Measurements from ENCODE around the gene TCF20. TPM values are rescaled to one million over a fixed set of nuclear protein-coding genes. Genes with fewer than 3 reads are reported as not detected.
A peak's percentile ranks its signal among the peaks of the same experiment; 100 is the strongest.

Gene TCF20
- total RNA-seq, 2 experiments from 2014 or later: 59.2 to 60.0 TPM

DNA sequence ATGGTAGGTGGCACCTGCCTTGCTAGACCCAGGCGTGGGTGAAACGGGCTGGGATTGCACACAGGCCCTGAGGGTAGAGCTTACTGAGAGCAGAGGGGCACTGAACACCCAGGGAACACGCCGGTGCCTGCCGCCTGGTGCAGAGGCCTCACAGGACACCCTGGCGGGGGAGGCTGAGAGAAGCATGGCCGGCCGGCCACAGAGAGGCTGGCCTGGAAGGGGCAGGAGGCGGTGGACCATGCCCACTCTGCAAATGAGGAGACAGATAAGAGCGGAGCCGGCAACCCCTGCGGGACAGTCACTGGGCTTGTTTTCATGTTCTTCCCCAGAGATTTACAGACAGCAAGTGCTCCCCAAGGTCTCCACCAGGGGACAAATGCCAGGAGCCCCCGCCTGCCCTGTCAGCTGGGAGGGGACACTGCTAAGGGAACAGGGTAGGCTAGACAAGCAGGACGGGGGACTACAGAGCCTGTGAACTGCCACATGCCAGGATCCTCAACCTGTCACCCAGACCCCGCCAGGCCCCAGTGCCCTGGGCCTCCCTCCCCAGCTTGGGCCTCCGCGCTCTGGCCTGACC is 38.5 kb upstream of the TCF20 start:
- no peak overlapping the region for H3K27ac Mint-ChIP-seq
- H3K27me3 Mint-ChIP-seq (ENCODE audit: low read depth): no peaks in the 10 kb centered on the region
- intact Hi-C loops (cut with micrococcal nuclease): no loop called here
- peaks cover 55% of the 10 kb centered on the region for H3K4me1 Mint-ChIP-seq (ENCODE audit: low read depth)
- no peak overlapping the region for H3K4me3 Mint-ChIP-seq
- CTCF ChIA-PET: interaction anchor here (0.5 kb wide), 1 partner anchor 220 kb away, joined by 3 read pairs; no protein-coding TSS in a partner anchor
- DNase-seq: no peak
- no peaks in the 10 kb centered on the region for H3K36me3 Mint-ChIP-seq (ENCODE audit: low read depth)
- no peaks in the 10 kb centered on the region for H3K9me3 Mint-ChIP-seq

DNA sequence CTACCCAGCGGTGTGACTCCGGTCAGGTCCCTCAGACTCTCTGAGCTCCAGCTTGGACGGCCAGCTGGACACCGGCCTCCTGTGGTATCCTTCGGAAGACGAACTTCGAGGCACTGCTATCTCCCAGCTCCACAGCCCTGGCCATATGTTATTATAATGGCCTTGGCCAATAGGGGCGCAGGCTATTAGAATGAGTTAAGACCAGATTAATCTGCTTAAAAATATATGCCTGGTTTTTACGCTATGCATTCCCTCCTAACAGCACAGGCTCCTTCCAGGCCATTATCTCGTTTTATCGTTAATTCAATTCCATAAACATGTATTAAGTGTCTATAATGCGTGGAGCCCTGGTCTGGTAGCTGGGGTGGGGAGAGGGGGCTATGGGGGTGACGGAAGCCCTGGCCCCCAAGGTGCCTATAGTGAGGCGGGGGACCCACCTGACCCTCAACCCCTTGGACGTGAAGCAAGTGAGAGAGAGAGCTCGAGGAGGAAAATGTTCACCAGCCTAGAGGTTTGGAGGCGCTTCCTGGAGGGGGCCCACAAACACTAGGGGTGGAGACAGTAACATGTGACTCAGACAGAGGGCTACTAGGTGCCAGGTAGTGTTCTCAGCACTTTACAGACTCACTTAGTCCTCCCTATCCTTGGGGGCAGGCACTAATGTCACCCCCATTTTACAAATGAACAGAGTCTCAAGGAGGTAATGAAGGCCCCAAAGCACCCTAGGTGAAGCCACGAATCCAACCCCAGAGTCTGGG is 37.5 kb upstream of the TCF20 start:
- H3K27ac Mint-ChIP-seq: no peak overlapping the region
- CTCF ChIA-PET: interaction anchor here (1.4 kb wide), 1 partner anchor 217 kb away, joined by 3 read pairs; the partner anchor contains the start of gene NDUFA6
- no peaks in the 10 kb centered on the region for H3K36me3 Mint-ChIP-seq (ENCODE audit: low read depth)
- no peak overlapping the region for H3K4me3 Mint-ChIP-seq
- DNase-seq: no peak
- H3K4me1 Mint-ChIP-seq (ENCODE audit: low read depth): peaks cover 56% of the 10 kb centered on the region
- intact Hi-C loops (cut with micrococcal nuclease): no loop called here
- no peaks in the 10 kb centered on the region for H3K9me3 Mint-ChIP-seq
- no peaks in the 10 kb centered on the region for H3K27me3 Mint-ChIP-seq (ENCODE audit: low read depth)

DNA sequence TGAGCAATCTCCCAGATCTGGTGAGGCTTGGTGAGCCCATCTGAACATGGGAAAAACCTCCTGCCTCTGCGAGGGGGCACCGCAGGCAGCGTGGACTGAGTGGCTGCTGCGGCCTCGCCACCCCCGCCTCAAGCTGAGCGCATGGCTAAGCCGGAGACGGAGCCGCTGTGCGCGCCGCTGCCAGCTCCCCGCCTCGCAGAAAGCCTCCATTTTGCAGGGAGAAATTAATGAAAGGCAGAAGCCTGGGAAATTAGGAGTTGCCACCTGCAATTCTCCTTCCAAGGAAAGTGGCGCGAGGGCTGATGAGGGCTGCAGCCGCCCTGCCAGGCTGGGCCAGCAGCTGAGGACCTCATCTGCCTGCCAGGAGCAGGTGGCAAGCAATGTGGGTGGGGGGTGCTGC is 35.6 kb upstream of the TCF20 start:
- CTCF ChIA-PET: no interaction called here
- intact Hi-C loops (cut with micrococcal nuclease): no loop called here
- Mint-ChIP-seq H3K27ac (no peak overlapping the region), H3K4me3 (no peak overlapping the region), H3K36me3 (ENCODE audit: low read depth) (no peaks in the 10 kb centered on the region), H3K4me1 (ENCODE audit: low read depth) (peaks cover 59% of the 10 kb centered on the region), H3K27me3 (ENCODE audit: low read depth) (no peaks in the 10 kb centered on the region), H3K9me3 (no peaks in the 10 kb centered on the region)
- no peak for DNase-seq

DNA sequence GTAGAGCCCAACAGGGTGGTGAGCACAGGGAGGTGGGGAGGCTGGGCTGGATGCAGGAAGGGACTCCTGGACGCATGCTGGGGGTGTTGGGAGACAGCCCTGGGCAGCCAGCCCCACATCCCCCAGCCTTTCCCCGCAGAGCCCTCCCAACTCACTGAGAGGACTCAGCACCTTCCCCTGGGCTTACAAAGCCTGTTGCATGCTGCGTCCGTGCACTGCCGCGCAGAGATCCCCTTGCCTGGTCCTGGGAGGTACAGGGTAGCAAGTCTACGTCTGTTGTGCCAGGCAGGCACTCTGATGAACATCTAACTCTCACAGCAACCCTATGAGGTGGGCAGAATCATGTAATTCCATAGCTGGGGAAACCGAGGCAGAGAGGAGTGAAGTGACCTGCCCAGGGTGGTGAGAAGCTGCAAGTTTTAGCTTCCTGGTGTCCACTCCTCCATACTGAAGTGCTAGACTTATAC is 33.9 kb upstream of the TCF20 start:
- no peak for DNase-seq

DNA sequence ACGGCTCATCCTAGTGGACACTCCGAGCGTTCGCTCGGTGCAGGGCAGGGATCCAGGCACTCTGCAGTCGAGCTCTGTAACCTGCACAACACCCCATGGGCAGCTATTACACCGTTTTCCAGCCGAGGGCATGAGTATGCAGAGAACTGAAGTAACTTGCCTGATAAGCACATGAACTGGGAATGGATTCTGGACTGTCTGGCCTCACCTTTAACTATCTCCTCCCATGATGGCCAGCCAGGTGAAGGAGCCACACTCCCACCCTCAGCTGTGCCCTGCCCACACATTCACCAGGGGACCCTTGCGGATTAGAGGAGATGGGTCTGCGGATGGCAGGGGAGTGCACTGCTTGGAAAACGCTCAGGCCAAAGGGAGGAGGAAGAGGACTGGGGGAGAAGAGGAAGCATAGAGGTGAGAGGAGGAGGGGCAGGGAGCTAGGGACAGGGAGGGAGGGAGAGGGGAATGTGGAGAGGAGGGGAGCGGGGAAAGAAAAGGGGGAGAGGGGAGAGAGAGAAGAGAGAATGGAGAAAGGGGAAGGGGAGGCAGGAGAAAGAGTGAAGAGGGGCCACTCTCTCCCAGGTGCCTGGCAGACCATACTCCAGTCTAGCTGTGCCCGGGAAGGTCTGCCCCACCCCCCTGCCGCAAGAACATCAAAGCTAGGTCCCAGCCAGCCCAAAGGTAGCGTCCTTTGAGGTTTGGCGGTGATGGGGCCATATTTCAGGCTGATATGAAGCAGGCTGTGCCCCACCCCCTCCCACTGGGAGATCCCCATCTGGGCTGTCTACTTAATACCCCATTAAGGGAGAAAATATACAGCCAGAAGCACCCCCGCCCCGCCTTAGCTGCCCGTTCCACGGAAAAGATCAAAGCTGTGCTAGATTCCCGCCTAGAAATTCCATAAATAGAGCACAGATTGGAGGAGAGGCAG is 33.2 kb upstream of the TCF20 start:
- Mint-ChIP-seq H3K4me3 (no peak overlapping the region), H3K27me3 (ENCODE audit: low read depth) (no peaks in the 10 kb centered on the region), H3K36me3 (ENCODE audit: low read depth) (no peaks in the 10 kb centered on the region), H3K27ac (no peak overlapping the region), H3K9me3 (no peaks in the 10 kb centered on the region), H3K4me1 (ENCODE audit: low read depth) (peaks cover 77% of the 10 kb centered on the region)
- DNase-seq: peak; percentile 42
- intact Hi-C loops (cut with micrococcal nuclease): loop anchor here (5.0 kb wide), 1 partner anchor 134 kb away; no protein-coding TSS in a partner anchor
- CTCF ChIA-PET: interaction anchor here (1.6 kb wide), 1 partner anchor 11 kb away, joined by 4 read pairs; no protein-coding TSS in a partner anchor

More for the DNA sequence above, 33.9 kb upstream of the TCF20 start:
- CTCF ChIA-PET: interaction anchor here (1.6 kb wide), 1 partner anchor 10 kb away, joined by 4 read pairs; no protein-coding TSS in a partner anchor
- H3K4me3 Mint-ChIP-seq: no peak overlapping the region
- H3K27ac Mint-ChIP-seq: no peak overlapping the region
- no peaks in the 10 kb centered on the region for H3K36me3 Mint-ChIP-seq (ENCODE audit: low read depth)
- H3K9me3 Mint-ChIP-seq: no peaks in the 10 kb centered on the region
- peaks cover 74% of the 10 kb centered on the region for H3K4me1 Mint-ChIP-seq (ENCODE audit: low read depth)
- no peaks in the 10 kb centered on the region for H3K27me3 Mint-ChIP-seq (ENCODE audit: low read depth)
- intact Hi-C loops (cut with micrococcal nuclease): loop anchor here (5.0 kb wide), 1 partner anchor 133 kb away; no protein-coding TSS in a partner anchor

DNA sequence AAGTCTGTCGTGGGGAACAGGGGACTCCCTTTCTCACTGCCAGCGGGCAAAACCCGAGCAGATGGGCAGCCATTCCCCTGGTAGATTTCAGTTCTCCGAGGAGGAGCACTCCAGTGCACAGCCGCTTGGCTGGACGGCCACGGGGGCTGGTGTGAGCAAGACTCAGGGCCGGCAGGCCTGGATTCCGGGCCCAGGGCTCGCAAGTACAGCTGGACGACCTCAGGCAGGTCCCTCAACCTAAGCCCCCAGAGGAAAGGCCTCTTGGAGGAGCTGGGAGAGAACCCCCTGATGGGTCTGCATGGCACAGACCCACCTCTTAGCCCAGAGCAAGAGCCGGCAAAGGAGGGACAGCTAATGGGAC is 31.3 kb upstream of the TCF20 start:
- no peak for DNase-seq
- Mint-ChIP-seq H3K4me3 (no peak overlapping the region), H3K27me3 (ENCODE audit: low read depth) (no peaks in the 10 kb centered on the region), H3K4me1 (ENCODE audit: low read depth) (peaks cover 78% of the 10 kb centered on the region), H3K27ac (no peak overlapping the region), H3K9me3 (no peaks in the 10 kb centered on the region), H3K36me3 (ENCODE audit: low read depth) (no peaks in the 10 kb centered on the region)
- CTCF ChIA-PET: interaction anchor here (1.5 kb wide), 1 partner anchor 11 kb away, joined by 3 read pairs; no protein-coding TSS in a partner anchor
- intact Hi-C loops (cut with micrococcal nuclease): loop anchor here (5.0 kb wide), 1 partner anchor 136 kb away; no protein-coding TSS in a partner anchor

DNA sequence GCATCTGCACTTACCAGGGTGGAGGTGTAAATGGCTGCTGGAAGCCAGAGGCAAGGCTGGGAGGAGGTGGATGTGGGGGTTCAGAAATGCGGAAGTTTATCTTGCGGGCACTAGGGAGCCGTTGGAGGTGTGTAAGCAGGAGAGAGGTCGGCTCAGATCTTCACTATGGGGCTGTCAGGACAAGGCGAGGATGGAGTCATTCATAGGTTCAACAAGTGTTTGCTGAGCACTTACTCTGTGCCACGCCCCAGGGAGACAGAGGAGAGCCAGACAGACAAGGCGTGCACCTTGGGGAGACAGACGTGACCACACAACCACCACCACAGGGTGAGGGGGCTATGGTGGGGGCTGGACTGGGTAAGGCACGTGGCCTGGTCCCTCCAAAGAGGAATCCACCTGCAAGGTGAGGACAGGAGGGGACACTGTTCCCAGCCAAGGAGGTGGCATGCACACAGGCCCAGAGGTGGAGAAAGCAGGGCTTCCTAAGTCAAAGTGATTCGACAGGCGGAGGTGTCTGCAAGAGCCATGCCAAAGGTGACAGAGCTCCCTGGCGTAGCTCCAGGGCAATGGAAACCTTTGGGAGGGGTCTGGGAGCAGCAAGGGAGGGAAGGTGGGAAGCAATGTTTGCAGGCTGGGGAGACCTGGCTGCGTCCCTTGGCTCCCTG is 30.8 kb upstream of the TCF20 start:
- H3K4me3 Mint-ChIP-seq: no peak overlapping the region
- H3K27me3 Mint-ChIP-seq (ENCODE audit: low read depth): no peaks in the 10 kb centered on the region
- DNase-seq: no peak
- no peaks in the 10 kb centered on the region for H3K36me3 Mint-ChIP-seq (ENCODE audit: low read depth)
- peak overlapping the region; percentile 41 for H3K27ac Mint-ChIP-seq
- intact Hi-C loops (cut with micrococcal nuclease): loop anchor here (5.0 kb wide), 1 partner anchor 136 kb away; no protein-coding TSS in a partner anchor
- peaks cover 81% of the 10 kb centered on the region for H3K4me1 Mint-ChIP-seq (ENCODE audit: low read depth)
- H3K9me3 Mint-ChIP-seq: no peaks in the 10 kb centered on the region
- CTCF ChIA-PET: interaction anchor here (1.5 kb wide), 1 partner anchor 11 kb away, joined by 3 read pairs; no protein-coding TSS in a partner anchor

DNA sequence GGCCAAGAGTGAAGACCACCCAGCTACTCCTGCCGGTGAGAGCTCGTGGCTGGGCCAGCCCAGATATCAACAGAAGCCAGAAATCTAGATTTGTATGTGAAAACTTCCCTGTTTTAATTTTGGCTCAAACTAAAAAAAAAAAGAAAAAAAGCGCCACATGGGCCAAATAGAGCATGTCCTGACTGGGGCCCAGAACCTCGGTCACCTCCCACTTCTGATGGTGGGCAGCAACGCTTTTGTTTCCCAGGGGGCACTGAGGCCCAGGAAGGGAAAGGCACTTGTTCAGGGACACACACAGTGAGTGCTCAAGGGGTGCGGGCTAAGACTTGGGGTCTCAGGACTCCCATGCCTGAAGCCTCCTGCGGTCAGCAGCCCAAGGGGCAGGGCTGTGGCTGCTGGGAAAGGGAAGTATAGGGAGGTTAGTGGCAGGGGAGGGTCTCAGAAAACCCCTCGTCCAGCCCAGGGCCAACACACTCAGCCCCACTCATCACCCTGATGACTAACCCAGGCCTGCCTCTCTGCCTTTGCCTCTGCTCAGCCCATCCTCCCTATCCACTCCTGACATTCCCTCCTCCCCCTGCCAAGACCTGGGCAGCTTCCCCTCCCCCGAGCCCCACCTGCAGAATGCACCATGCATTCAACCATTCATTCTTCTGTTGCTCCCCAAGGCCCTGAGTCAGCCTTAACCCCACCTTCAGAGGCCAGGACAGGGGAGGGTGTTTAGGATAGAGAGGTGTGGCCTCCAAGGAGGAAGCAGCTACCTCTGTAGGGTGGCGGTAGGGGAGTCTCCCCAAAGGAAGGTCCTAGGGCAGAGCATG is 30.0 kb upstream of the TCF20 start:
- Mint-ChIP-seq H3K27ac (peak overlapping the region; percentile 72), H3K4me3 (peak overlapping the region; percentile 44), H3K4me1 (ENCODE audit: low read depth) (peaks cover 86% of the 10 kb centered on the region), H3K27me3 (ENCODE audit: low read depth) (no peaks in the 10 kb centered on the region), H3K36me3 (ENCODE audit: low read depth) (no peaks in the 10 kb centered on the region), H3K9me3 (no peaks in the 10 kb centered on the region)
- CTCF ChIA-PET: interaction anchor here (1.5 kb wide), 1 partner anchor 12 kb away, joined by 3 read pairs; no protein-coding TSS in a partner anchor
- peak; percentile 79 for DNase-seq
- intact Hi-C loops (cut with micrococcal nuclease): loop anchor here (5.0 kb wide), 1 partner anchor 137 kb away; no protein-coding TSS in a partner anchor

DNA sequence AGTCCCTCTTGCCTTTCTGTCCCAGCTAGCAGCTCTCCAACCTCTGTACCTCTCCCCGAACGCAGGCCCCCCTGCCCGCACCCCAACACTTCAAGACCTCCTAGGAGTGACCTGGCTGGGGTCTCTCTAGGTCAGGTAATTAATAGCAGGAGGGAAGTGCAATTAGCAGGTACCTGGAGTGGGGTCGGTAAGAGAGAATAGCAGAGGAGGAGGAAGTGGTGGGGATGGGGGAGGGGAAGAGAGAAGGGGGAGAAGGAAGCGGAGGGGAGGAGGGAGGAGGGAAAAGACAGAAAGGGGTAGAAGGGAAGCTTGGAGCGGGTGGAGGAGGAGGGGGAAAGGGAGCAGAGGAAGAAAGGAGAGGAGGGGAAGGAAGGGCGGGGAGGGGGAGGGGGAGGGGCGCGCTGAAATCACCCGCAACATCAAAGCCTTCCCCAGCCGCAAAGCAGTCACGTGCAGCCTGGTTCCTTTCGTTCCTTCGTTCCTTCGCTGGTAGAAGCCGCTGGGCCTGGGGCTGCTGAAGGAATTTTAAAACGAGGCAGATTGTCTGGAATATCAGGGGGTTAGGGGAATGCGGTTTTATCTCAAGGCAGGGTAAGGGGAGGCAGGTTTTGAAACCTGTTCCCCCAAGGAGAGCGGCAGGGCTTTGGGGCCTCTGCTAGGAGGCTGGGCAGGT is 29.3 kb upstream of the TCF20 start:
- peaks cover 86% of the 10 kb centered on the region for H3K4me1 Mint-ChIP-seq (ENCODE audit: low read depth)
- no peaks in the 10 kb centered on the region for H3K9me3 Mint-ChIP-seq
- DNase-seq: peak; percentile 76
- H3K27me3 Mint-ChIP-seq (ENCODE audit: low read depth): no peaks in the 10 kb centered on the region
- intact Hi-C loops (cut with micrococcal nuclease): loop anchor here (5.0 kb wide), 1 partner anchor 138 kb away; no protein-coding TSS in a partner anchor
- no peaks in the 10 kb centered on the region for H3K36me3 Mint-ChIP-seq (ENCODE audit: low read depth)
- peak overlapping the region; percentile 44 for H3K4me3 Mint-ChIP-seq
- CTCF ChIA-PET: no interaction called here
- H3K27ac Mint-ChIP-seq: peak overlapping the region; percentile 72

DNA sequence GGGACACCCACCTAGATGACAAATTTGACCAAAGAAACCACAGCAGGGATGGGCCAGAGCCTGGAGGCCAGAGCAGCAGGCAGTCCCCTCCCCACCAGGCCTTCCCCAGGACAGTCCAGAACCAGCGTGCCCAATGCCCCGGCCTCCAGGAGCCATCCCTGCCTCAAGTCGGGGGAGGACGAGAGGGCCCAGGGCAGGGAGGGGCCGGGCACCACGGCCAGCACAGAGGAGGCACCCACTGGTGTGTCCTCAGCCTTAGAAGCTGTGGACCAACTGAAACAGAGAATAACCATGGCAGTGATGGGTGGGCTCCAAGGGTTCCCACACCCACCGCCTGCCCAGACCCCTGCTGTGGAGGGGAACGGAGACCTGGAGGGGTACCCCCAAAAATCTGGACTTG is 28.3 kb upstream of the TCF20 start:
- Mint-ChIP-seq H3K4me3 (no peak overlapping the region), H3K27ac (no peak overlapping the region), H3K27me3 (ENCODE audit: low read depth) (no peaks in the 10 kb centered on the region), H3K4me1 (ENCODE audit: low read depth) (peaks cover 86% of the 10 kb centered on the region), H3K36me3 (ENCODE audit: low read depth) (no peaks in the 10 kb centered on the region), H3K9me3 (no peaks in the 10 kb centered on the region)
- intact Hi-C loops (cut with micrococcal nuclease): no loop called here
- no peak for DNase-seq
- CTCF ChIA-PET: no interaction called here

All from activated naive CD4-positive, alpha-beta T cell treated with anti-CD3 and anti-CD28 coated beads for 36 hours (primary cell).